Umbilical cord (tissue), 2 donors: ENCODE results near the gene TIAM1. TPM values are rescaled to one million over a fixed set of nuclear protein-coding genes. Genes with fewer than 3 reads are reported as not detected.

Experiments used
- DNase-seq: peaks from one replicate; pipeline ENCODE4 v3.0.0-alpha.2; 2015; ENCODE audit warnings: low spot score
- total RNA-seq: library from RNA; depleted of rRNA; stranded (reverse); fragments of >200 nt; gene quantifications from one replicate; pipeline ENCODE4 v1.2.3, GENCODE V29; 2014; ENCODE audit warnings: low replicate concordance; ENCODE audit not compliant: insufficient read depth

TIAM1 gene
- total RNA-seq, 1 donor from 2014 or later = 14.0 TPM

GRCh38 chr21:31176725-31177124, 167.3 kb downstream of the TIAM1 start:
- no peak for DNase-seq

- DNase-seq = peak; percentile 48
These were observed 167.9 kb downstream of the TIAM1 start for GRCh38 chr21:31176080-31176551.

- DNase-seq = peak; percentile 57
These were observed 170.0 kb downstream of the TIAM1 start for GRCh38 chr21:31173881-31174555.

DNA sequence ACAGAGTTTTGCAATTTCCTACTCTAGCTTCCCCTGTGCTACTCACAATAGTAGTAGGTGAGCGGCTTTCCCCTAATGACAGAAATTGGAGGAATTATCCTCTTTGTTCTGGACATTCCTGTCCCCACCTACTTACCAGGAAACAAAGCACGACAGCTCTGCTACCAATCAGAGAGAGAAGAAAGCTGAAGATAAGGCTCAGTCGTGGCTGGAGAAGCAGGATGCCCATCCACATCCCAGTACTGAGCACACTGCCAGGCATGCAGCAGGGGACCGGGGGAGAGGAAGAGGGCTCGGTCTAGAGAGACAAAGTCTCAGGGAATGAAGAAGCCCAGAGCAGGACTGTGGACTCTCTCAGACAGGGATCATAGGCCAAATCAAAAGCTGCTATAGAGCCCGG, 171.7 kb downstream of the TIAM1 start:
- no peak for DNase-seq

DNA sequence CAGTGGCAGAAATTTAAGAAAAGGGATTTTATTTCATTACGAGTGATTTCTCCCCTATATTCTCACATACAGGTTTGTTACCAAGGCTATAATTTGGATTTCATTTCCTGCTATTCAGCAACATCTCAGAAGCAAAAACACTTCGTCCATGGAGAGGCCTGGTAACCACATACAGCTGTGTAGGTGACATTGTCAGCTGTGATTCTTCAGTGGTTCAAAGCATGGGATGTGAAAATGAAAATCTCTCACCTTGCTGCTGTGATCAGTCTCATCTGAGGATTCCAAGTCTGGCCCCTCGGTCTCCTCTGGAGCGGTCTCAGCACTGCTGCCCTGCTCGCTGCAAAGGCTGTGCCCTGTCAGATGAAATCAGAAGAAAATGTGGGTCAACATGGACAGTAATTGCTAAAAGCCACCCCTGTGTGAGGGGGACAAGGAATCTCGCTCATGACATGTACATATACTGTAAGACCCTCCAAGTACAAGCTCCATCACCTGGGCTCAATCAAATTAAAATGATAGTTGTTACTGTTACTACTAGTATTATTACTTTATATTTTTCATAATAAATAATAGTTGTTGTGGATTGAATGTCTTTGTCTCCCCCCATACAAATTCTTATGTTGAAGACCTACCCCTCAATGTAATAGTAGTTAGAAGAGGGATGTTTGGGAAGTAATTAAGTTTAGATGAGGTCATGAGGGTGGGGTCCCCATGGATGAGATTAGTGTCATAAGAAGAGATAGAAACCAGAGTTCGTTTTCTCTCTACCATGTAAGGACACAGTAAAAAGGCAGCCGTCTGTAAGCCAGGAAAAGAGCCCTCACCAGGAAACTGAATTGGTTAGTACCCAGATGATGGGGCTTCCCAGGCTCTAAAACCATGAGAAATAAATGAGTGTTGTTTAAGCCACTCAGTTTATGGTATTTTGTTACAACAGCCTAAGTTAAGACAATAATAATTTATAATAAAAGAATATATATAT, 179.1 kb downstream of the TIAM1 start:
- no peak for DNase-seq

DNA sequence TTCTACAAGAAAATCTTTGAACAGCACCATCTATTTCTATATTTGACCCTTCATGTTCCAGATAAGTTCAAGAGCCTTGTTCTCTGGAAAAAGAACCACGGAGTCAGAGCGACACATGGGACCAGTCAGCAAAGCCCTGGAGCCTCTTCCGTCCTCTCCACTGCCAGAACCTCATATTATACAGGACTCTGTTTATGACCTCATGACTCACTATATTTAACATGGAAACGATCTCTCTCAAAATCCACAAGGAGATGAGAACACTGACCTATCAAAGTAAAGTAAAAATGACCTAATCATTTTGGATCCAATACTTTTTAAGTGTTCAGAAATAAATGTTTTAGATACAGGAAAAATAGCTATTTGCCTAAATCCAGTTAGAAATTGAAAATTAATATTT, 181.2 kb downstream of the TIAM1 start:
- DNase-seq = peak; percentile 45

DNA sequence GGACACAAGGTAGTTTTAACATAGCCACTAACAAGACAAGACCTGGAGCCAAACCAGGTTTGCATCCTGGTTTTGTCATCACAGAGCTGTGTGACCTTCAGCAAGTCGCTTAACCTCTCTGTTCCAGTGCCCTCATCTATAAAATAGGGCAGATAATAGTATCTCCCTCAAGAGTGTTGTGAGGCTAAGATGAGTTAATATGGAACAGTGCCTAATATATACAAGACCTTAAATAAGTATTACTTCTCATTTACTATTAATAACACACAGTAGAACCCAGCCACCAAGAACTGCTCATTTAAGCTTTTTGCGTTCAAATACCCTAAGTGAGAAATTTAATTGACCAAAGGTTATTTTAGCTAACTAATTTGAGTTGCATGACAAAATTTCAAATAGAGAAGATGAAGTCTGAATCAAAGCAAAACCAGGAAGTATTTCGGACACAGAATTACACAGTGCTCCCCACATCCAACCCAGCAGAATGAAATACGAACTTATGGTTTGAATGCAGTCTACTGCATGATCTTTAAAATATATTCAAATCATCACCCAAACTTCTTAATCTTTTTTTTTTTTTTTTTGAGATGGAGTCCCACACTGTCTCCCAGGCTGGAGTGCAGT, 181.9 kb downstream of the TIAM1 start:
- DNase-seq = no peak

DNA sequence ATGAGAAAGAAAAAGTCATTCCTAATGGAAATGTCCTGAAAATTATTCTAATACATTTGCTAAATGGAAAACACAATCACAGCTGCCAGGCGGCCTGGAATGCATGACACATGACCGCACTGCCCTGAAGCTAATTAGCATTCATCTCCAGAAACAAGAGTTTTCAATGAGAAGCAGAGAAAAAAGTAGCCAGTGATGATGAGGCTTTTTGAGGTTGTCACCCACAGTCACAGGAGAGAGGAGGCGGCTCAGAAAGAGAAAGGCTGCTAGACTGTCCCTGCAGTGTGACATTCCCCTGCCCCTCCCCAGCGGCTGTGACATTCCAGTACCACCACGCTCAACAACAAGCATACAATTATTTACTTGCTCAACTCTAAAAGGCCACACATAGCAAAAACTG, 182.9 kb downstream of the TIAM1 start:
- DNase-seq = no peak

DNA sequence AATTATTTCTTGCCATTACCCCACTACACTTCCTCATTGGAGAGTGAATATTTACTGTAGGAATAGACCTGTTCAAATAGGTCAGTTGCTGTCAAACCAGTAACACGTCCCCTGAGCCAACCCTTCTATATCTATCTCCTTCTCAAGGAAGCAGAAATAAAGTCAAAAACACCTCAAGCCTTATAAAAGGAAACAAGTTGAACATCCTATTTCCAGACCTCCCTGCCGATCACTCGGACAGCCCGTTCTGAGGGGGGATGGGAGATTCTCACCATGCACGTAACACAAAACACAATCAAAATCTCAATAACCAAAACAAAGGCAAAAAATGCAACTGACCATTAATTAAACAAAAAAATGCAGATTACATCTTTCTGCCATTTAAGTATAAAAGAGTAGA, 184.3 kb downstream of the TIAM1 start:
- DNase-seq = no peak

DNA sequence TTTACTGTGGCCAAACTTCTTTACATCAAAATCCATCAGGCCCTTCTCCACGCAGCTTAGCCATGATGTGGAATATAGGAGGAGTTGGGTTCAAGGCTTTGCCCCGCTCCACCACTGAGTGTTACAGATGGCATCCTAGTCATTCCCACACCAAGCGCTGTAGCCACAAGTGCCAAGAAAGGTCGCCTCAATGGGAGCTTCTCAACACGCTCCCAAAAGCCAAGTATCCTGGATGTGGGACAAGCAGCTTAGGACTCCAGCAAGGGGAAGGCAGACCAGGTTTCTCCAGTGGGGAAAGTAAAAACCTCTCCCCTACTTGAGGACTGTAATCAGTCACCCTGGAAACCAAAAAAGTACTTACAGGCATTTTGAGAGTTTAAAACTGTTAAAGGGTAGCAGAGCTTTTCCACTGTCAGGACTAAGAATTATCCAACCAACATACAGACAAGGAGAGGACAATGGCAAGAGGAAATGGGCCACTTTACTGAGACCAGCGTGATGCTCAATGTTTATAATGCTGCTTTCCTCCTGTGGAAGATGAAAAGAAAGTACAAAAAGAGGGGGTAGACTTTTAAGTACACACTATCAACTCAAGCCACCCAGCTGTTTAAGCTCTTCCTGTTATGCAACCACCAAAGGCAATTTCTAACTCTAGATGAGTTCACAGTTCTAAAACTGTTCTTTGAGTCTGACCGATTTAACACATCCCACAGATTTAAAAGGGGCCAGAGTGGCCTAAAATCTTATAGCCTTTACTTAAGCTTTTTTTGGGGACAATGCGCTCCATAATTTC, 185.1 kb downstream of the TIAM1 start:
- DNase-seq = peak; percentile 48

DNA sequence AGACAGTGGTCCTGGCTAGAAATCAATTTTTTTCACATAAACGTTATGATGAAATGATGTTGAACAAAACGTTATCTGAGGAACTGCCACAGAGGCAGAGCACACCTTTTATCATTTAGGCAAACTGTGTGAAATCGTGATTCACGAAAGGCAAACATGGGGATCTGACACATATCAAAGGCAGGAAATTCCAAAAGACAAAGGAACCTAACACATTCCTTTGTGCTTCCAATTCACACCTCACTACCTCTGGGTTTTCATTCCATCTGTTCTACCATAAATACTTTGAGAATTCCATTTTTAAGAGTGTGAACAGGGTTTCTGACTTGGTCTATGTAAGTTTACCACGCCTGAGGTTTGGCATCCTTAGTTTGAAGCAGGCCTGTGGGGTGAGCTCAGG, 186.3 kb downstream of the TIAM1 start:
- DNase-seq = no peak

GRCh38 chr21:31156662-31157061, 187.4 kb downstream of the TIAM1 start:
- no peak for DNase-seq

DNA sequence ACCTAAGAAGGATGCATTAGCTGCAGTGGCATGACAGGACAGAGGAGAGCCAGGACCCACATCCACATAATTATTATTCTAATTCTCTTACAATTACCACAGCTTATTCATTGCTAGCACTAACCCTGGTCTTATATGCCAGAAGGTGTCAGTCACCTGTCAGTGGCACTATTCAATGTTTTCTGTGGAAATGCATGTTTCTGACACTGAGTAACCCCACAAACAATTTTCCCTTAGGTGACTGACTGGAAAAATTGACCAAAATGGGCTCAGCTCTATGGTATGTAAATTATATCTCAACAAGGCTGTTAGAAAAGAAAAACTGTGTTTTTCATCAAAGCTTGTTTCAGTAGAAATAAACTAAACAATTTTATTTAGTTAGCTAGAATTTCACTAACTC, 187.9 kb downstream of the TIAM1 start:
- no peak for DNase-seq

- no peak for DNase-seq
These were observed 192.7 kb downstream of the TIAM1 start for GRCh38 chr21:31151156-31152045.

DNA sequence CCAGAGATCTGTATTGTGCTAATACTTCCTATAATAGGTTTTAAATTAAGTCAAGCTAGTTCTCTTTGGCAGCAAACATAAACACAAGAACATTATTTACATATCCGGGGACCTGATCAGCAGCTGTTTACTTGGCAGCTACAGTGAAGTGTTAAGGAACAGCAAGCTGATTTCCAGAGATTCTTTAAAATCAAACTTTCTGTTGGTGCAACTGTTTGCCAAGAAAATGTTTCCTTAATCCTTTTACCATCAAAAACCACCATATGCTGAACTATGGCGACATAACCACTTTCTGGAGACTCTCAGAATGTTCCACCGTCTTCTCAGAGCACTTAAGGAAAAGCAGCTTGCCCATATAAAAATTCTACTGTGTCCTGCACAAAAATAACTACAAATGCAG, 198.8 kb downstream of the TIAM1 start:
- no peak for DNase-seq

- no peak for DNase-seq
These were observed 201.0 kb downstream of the TIAM1 start for GRCh38 chr21:31143036-31143435.

DNA sequence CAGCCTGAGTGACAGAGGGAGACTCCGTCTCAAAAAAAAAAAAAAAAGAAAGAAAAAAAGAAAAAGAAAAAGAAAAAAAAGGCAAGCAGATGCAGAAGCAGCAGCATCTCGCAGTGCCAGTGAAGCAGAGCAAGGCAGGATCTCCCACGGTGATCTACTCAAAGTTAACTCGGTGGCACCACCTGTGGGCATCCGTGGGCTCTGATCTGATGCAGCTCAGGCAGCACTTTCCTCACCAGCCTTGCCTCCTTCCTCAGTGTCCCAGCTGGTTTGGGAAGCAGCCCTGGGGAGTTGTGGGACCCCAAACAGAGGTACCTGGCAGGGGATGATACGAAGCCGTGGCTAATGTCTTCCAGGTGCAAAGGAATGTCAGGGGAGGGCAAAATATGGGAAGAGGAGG, 201.5 kb downstream of the TIAM1 start:
- no peak for DNase-seq

GRCh38 chr21:31141389-31142000, 202.6 kb downstream of the TIAM1 start:
- DNase-seq = no peak

DNA sequence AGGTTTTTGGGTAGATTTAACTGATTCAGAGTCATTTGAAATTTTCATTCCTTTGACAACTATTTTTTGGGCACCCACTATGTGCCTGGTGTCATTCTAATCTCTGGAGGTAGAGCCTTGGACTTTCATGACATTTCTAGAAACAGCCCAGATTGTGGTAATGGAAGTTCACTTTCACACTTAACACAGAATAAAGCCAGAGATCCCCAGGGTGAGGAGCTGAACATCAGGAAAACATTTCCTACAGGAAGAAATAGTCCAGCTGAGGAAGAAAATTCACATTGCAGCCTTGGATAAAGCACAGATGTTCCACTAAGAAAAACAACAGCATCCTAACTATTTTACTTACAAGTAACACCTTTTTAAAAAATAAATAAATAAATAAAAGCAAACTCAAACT, 203.4 kb downstream of the TIAM1 start:
- no peak for DNase-seq

GRCh38 chr21:31140025-31140424, 204.0 kb downstream of the TIAM1 start:
- no peak for DNase-seq
